ENCODE data around the gene ANTXR2.

- TF ChIP-seq ZNF232 (CRISPR knock-in tag; IDR thresholded peaks at IDR 0.05; ENCODE audit: borderline replicate concordance), result no peak
- no peak for TF ChIP-seq ZNF746 (CRISPR knock-in tag; IDR thresholded peaks at IDR 0.05)
- TF ChIP-seq SUZ12 (IDR thresholded peaks at IDR 0.05; ENCODE audit: low read depth, low read length), result no peak
- no peak for TF ChIP-seq ZSCAN31 (CRISPR knock-in tag; IDR thresholded peaks at IDR 0.05; ENCODE audit: low read depth)
- no peak for TF ChIP-seq HDAC2 (CRISPR knock-in tag; IDR thresholded peaks at IDR 0.05)
- no peak for TF ChIP-seq CTCF (CRISPR knock-in tag; IDR thresholded peaks at IDR 0.05)
- no peak for TF ChIP-seq SMYD3 (CRISPR knock-in tag; IDR thresholded peaks at IDR 0.05)
- no peak for TF ChIP-seq NBN (conservative IDR thresholded peaks at IDR 0.05)
- no peak for TF ChIP-seq ZNF546 (CRISPR knock-in tag; conservative IDR thresholded peaks at IDR 0.05)
- TF ChIP-seq HOXA9 (CRISPR knock-in tag; IDR thresholded peaks at IDR 0.05; ENCODE audit: borderline replicate concordance), result no peak
- TF ChIP-seq TEAD3 (CRISPR knock-in tag; optimal IDR thresholded peaks at IDR 0.05; ENCODE audit: borderline replicate concordance), result no peak
- TF ChIP-seq ZNF781 (CRISPR knock-in tag; IDR thresholded peaks at IDR 0.05; ENCODE audit: borderline replicate concordance, not compliant biosample characterization), result no peak
- no peak for TF ChIP-seq HES4 (CRISPR knock-in tag; IDR thresholded peaks at IDR 0.05; ENCODE audit: borderline replicate concordance)
- no peak for TF ChIP-seq ZNF510 (CRISPR knock-in tag; IDR thresholded peaks at IDR 0.05; ENCODE audit: low read depth)
Observed at GRCh38 chr4:79979785-79980437, 93.1 kb downstream of the ANTXR2 start.

All from HepG2 (cell line).